KMS-11 (cell line): ENCODE data around the gene GSE1.

Experiments used
- H2AFZ ChIP-seq: fragments of 200-600 bp; sonication (generic); 2 replicates; pipeline ENCODE4 v1.6.1; 2016; ENCODE audit warnings: antibody characterized with exemption, mixed run types, low read depth
- H3K27ac ChIP-seq: fragments of 200-600 bp; sonication (generic); 2 replicates; pipeline ENCODE4 v1.6.1; 2016; ENCODE audit warnings: mild to moderate bottlenecking, mixed run types
- H3K27me3 ChIP-seq: fragments of 200-600 bp; sonication (generic); 2 replicates; pipeline ENCODE4 v1.6.1; 2017; ENCODE audit warnings: mild to moderate bottlenecking, low read depth, mixed run types, moderate library complexity; ENCODE audit not compliant: insufficient read depth
- H3K36me3 ChIP-seq: fragments of 200-600 bp; sonication (generic); 2 replicates; pipeline ENCODE4 v1.6.1; 2017; ENCODE audit warnings: mild to moderate bottlenecking, mixed run types; ENCODE audit not compliant: insufficient read depth
- H3K4me1 ChIP-seq: fragments of 200-600 bp; sonication (generic); 2 replicates; pipeline ENCODE4 v1.6.1; 2016; ENCODE audit warnings: mild to moderate bottlenecking, low read depth, mixed run types; ENCODE audit not compliant: poor library complexity, severe bottlenecking
- H3K4me2 ChIP-seq: fragments of 200-600 bp; sonication (generic); 2 replicates; pipeline ENCODE4 v1.7.0; 2016; ENCODE audit warnings: mild to moderate bottlenecking, mixed run types
- H3K4me3 ChIP-seq: fragments of 200-600 bp; sonication (generic); IDR thresholded peaks from 2 replicates; pipeline ENCODE4 v1.6.1; 2017; ENCODE audit warnings: low read depth, low read length, mixed read lengths; ENCODE audit not compliant: insufficient read depth
- H3K79me2 ChIP-seq: fragments of 200-600 bp; sonication (generic); 2 replicates; pipeline ENCODE4 v1.6.1; 2016; ENCODE audit warnings: low read depth, mixed run types; ENCODE audit not compliant: insufficient read depth
- H3K9ac ChIP-seq: fragments of 200-600 bp; sonication (generic); 2 replicates; pipeline ENCODE4 v1.6.1; 2016; ENCODE audit warnings: mild to moderate bottlenecking, mixed run types
- H4K20me1 ChIP-seq: fragments of 200-600 bp; sonication (generic); 2 replicates; pipeline ENCODE4 v1.6.1; 2016; ENCODE audit warnings: mild to moderate bottlenecking, mixed run types; ENCODE audit not compliant: insufficient read depth
- CTCF ChIP-seq: fragments of 200-600 bp; sonication (generic); conservative IDR thresholded peaks from 2 replicates; pipeline ENCODE4 v1.6.1; 2017; ENCODE audit warnings: low read depth, mild to moderate bottlenecking, antibody characterized with exemption, low read length, moderate library complexity, mixed read lengths

Gene GSE1

GRCh38 chr16:85604145-85604705, 8.9 kb upstream of the GSE1 start:
- TF ChIP-seq CTCF, result no peak
- Histone ChIP-seq H3K4me1 (peaks cover 8% of the 10 kb centered on the region), H2AFZ (no peak overlapping the region), H3K27me3 (peaks cover 87% of the 10 kb centered on the region), H4K20me1 (no peaks in the 10 kb centered on the region), H3K9ac (no peak overlapping the region), H3K79me2 (no peaks in the 10 kb centered on the region), H3K4me3 (no peak overlapping the region), H3K36me3 (no peaks in the 10 kb centered on the region), H3K27ac (no peak overlapping the region), H3K4me2 (no peak overlapping the region)

GRCh38 chr16:85605051-85605911, 7.8 kb upstream of the GSE1 start:
- Histone ChIP-seq H3K36me3 (no peaks in the 10 kb centered on the region), H2AFZ (no peak overlapping the region), H3K27me3 (peaks cover 84% of the 10 kb centered on the region), H3K4me3 (no peak overlapping the region), H3K9ac (no peak overlapping the region), H3K4me2 (no peak overlapping the region), H3K4me1 (peaks cover 8% of the 10 kb centered on the region), H4K20me1 (no peaks in the 10 kb centered on the region), H3K79me2 (no peaks in the 10 kb centered on the region), H3K27ac (no peak overlapping the region)
- no peak for TF ChIP-seq CTCF

- Histone ChIP-seq H4K20me1 (no peaks in the 10 kb centered on the region), H3K4me3 (no peak overlapping the region)
Observed at GRCh38 chr16:85605912-85606841, 6.9 kb upstream of the GSE1 start.

More at GRCh38 chr16:85605912-85606841, 6.9 kb upstream of the GSE1 start:
- no peaks in the 10 kb centered on the region for H3K79me2 ChIP-seq
- TF ChIP-seq CTCF, result no peak
- no peaks in the 10 kb centered on the region for H3K36me3 ChIP-seq
- no peak overlapping the region for H3K9ac ChIP-seq
- peaks cover 75% of the 10 kb centered on the region for H3K27me3 ChIP-seq
- H2AFZ ChIP-seq, result no peak overlapping the region
- peaks cover 12% of the 10 kb centered on the region for H3K4me1 ChIP-seq
- H3K27ac ChIP-seq, result no peak overlapping the region
- H3K4me2 ChIP-seq, result no peak overlapping the region
